ENCODE results near the gene TPRA1. TPM values are rescaled to one million over a fixed set of nuclear protein-coding genes. Genes with fewer than 3 reads are reported as not detected.
"Not testable (repeated sequence)": the region's sequence is repeated elsewhere in the genome, so short reads cannot be mapped to it uniquely, and the experiment has no call there.

Gene TPRA1
- polyA plus RNA-seq, 3 donors: 36.2 to 46.4 (median 43.5) TPM

DNA sequence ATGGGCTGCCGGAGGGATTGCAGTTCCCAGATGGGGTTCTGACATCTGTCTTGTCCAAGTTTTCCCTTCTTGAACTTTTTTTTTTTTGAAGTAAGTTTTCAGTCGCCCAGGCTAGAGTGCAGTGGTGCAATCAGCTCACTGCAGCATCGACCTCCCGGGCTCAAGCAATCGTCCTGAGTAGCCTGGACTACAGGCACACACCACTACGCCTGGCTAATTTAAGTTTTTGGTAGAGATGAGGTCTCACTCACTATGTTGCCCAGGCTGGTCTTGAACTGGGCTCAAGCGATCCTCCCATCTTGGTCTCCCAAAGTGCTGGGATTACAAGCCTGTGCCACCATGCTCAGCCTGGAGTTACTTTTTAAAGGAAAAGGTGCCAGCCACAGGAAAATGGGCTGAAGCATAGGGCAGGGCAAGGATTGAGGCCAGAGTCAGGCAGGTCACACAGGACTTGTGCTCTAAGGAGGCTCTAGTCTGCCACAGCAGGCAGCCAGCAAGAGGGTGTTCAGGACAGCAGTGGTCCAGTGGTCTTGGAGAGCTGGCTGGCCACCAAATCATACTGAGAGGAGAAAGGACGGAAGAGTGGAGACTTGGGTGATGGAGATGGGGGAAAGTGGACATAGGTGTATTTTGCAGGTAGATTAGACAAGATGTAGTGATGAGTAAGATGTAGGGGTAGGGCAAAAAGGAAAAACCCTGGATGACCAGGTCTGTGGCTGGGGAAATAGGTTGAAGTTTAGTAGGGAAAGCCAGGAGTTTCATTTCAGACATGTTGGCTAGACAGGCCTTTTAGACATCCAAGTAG lies 32.4 kb upstream of the TPRA1 start:
- DNase-seq: no peak

- no peak for DNase-seq
Measured at GRCh38 chr3:127622031-127622430, 31.5 kb upstream of the TPRA1 start.

DNA sequence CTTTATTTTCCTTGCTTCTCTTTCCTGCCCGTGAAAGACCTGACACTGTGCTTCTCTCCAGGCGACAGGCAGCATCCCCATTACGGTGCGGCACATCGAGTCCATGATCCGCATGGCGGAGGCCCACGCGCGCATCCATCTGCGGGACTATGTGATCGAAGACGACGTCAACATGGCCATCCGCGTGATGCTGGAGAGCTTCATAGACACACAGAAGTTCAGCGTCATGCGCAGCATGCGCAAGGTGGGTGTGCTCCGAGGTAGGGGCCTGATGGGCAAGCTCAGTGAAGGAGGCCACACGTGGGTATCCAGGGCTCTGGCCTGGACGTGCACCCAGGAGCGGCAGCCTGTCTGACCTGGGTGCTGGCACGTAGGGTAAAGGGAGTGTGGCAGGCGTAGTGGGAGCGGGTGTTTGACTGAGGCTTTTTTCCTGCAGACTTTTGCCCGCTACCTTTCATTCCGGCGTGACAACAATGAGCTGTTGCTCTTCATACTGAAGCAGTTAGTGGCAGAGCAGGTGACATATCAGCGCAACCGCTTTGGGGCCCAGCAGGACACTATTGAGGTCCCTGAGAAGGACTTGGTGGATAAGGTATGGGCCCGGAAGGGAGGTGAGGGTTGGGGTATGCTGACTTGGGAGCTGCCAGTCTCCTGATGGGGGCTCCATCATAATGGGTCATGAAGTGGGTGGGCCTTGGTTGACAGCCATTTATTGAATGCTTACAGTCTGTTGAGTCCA lies 30.3 kb upstream of the TPRA1 start:
- no peak for DNase-seq

DNA sequence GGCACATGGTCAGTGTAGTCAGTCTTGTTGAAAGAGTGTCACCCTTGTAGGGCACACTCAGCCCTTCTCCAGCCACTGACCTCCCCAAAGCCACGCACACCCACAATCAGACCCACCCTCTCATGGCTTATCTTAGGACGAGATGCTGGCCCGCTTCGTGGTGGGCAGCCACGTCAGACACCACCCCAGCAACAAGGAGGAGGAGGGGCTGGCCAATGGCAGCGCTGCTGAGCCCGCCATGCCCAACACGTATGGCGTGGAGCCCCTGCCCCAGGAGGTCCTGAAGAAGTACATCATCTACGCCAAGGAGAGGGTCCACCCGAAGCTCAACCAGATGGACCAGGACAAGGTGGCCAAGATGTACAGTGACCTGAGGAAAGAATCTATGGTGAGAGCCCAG lies 28.4 kb upstream of the TPRA1 start:
- no peak for DNase-seq

- DNase-seq: no peak
Measured at GRCh38 chr3:127616836-127617605, 26.5 kb upstream of the TPRA1 start.

DNA sequence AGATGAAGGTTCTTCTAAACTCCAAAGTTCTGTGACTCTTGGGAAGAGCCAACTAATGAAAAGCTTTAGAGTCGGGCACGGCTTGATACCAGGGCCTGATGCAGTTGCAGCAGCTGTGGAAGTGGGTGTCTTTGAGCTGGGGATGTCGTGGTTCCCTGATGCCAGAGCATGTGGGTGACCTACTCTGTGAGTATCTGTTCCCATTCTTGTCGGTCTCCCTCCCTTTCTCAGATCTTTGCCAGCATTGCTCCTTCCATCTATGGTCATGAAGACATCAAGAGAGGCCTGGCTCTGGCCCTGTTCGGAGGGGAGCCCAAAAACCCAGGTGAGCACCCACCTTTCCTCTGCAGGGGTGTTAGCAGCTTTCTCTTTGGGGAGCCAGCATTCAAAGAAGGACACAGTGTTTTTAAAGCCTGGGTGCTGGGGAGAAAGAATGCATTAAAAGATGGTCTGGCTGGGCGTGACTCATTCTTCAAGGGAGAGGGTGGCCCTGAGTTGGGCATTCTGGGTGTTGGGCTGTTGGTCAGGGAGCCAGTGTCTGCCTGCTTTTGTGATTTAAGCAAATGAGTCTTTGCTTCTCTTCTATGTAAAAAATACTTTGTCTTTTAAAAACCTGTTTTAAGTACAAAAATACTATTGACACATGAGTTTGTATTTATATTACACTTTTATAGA lies 25.2 kb upstream of the TPRA1 start:
- DNase-seq: no peak

DNA sequence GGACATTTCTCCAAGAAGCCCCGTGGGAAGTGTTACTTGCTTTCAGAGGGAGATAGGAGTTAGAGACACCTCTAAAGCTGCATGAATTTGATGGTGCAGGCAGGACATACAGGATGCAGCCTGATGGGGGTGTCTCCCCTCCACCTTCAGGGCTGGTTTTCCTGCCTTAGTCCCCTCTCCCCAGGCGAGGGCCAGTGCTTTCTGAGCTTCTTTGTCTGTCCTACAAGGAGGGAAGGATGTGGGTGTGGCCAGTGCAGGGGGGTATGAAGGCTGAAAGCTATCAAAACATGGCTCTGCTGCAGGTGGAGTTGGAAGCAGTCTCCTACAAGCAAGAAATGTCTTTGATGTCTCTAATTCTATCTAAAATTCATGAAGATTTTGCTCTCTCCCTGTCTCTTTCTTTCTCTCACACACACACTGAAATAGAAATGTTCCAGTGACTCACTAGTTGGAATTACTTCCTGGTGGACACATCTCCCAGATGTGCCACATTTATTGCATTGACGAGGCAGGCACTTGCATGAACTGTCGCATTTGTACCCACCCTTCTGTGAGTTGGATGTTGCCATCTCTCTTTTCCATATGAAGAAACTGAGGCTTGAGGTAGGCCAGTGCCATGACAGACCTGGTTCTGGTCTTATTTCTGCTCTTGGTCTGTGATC lies 24.5 kb upstream of the TPRA1 start:
- no peak for DNase-seq

DNA sequence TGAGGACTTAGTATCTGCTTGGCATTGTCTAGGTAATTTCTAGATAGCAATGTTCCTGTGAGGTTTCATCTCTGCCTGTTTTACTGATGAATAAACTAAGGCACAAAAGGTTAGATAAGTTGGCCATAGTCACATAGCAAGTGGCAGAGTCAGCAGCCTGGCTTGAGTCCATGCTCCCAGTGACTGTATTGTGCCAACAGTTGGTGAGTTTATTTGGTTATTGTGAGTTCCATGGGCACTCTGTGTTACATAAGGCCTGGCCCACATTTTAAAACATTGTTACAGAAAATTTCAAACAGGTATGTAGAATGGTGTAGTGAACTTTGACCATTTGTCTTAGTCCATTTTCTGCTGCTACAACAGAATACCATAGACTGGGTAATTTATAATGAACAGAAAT lies 22.9 kb upstream of the TPRA1 start:
- DNase-seq: no peak

GRCh38 chr3:127612966-127613365 lies 22.4 kb upstream of the TPRA1 start:
- DNase-seq: no peak

GRCh38 chr3:127611251-127611650 lies 20.7 kb upstream of the TPRA1 start:
- DNase-seq: no peak

GRCh38 chr3:127610105-127610504 lies 19.6 kb upstream of the TPRA1 start:
- DNase-seq: no peak

GRCh38 chr3:127608362-127608718 lies 17.8 kb upstream of the TPRA1 start:
- DNase-seq: no peak

GRCh38 chr3:127607675-127608361 lies 17.3 kb upstream of the TPRA1 start:
- no peak for DNase-seq

- no peak for DNase-seq
Measured at GRCh38 chr3:127606981-127607595, 16.6 kb upstream of the TPRA1 start.

DNA sequence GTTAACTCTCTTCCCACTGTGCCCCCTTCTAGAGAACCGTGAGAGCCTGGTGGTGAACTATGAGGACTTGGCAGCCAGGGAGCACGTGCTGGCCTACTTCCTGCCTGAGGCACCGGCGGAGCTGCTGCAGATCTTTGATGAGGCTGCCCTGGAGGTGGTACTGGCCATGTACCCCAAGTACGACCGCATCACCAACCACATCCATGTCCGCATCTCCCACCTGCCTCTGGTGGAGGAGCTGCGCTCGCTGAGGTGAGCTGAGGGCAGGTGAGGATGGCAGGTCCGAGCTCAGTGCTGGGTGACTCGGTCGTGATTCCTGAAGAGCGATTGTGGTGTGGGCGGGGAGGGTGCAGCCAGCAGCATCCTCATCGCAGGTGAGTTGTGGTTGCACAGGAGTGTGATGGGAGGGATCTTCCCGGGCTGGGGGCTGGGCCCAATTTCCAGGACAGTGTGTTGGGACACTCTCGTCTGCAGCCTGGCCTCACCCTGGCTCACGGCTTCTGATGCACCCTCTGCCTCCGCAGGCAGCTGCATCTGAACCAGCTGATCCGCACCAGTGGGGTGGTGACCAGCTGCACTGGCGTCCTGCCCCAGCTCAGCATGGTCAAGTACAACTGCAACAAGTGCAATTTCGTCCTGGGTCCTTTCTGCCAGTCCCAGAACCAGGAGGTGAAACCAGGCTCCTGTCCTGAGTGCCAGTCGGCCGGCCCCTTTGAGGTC lies 15.7 kb upstream of the TPRA1 start:
- no peak for DNase-seq

GRCh38 chr3:127605547-127605946 lies 15.0 kb upstream of the TPRA1 start:
- DNase-seq: not testable (repeated sequence)

GRCh38 chr3:127604546-127605165 lies 14.1 kb upstream of the TPRA1 start:
- DNase-seq: no peak

DNA sequence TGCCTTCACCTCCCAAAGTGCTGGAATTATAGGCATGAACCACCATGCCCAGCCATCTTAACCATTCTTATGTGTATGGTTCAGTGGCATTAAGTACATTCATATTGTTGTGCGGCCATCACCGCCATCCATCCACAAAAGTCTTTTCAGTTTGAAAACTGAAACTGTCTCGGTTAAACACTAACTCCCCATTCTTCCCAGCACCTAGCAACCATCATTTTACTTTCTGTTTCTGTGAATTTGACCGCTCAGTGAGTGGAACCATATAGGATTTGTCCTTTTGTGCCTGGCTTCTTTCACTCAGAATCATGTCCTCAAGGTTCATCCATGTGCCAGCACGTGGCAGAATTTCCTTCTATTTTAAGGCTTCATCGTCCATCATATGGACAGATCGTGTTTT lies 13.5 kb upstream of the TPRA1 start:
- DNase-seq: no peak

DNA sequence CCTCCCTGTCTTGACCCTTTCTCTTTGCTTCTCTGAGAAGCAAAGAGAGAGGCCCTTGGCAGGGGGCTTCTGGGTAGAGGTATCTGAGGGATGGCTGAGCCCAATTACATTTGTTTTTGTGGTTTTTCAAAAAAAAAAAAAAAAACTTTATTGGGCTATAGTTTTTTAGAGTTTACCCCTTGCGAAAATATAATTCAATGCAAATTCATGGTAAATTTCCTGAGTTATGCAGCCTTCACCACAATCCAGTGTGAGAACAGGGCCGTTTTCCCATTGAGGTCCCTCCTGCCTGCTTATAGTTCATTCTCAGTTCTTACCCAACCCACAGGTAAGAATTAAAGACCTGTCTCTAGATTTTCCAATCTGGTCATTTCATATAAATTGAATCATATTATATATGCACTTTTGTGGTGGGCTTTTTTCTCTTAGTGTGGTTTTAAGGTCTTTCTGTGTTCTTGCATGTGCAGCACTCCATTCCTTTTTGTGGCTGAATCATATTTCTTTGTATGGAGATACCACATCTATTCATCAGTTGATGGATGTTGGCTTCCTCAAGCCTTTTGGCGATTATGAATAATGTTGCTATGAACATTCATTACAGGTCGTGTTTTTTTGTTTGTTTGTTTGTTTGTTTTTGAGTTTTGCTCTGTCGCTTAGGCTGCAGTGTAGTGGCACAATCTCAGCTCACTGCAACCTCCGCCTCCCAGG lies 10.4 kb upstream of the TPRA1 start:
- DNase-seq: no peak

All from renal pelvis (tissue), 4 donors.